ENCODE measurements around the gene RYR3. TPM values are rescaled to one million over a fixed set of nuclear protein-coding genes. Genes with fewer than 3 reads are reported as not detected.

RYR3 gene
- total RNA-seq, 4 donors from 2014 or later = 0.65 to 7.5 (median 2.6) TPM

DNA sequence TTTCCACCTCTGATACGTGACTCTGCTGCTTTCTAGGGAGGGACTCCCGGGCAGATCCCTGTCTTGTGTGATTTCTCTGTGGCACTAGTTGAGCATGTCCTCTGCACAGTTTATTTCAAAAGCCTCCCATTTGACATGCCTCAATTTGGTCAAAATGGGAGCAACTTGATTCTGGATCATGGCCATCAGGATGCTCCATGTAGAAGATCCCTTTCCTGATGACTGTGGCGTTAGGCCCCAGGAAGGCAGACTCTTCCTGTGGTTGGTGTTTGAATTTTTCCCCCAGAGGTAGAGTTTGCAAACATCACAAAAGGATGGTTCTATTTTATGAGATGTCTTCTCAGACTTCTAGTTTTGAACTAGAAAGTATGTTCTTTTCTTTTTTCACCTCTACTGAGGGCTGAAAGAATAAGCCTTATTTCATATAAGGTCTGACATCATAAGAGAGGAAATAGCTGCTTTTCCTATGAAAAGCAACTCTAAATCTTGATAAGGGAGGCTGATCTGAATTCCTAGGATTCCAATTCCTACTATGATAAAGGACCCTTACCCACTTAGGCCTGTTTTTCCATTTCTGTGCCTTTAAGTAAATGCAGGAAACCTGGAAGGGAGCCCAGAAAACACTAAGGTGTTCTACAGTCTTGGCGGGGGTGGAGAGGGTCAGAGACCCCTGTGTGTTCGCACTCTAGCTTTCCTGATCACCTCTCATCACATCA lies 413.7 kb downstream of the RYR3 start:
- ATAC-seq (ENCODE audit: low FRiP score) = no peak
- no peak for DNase-seq (ENCODE audit: low spot score)
- TF ChIP-seq, protein P1, sequence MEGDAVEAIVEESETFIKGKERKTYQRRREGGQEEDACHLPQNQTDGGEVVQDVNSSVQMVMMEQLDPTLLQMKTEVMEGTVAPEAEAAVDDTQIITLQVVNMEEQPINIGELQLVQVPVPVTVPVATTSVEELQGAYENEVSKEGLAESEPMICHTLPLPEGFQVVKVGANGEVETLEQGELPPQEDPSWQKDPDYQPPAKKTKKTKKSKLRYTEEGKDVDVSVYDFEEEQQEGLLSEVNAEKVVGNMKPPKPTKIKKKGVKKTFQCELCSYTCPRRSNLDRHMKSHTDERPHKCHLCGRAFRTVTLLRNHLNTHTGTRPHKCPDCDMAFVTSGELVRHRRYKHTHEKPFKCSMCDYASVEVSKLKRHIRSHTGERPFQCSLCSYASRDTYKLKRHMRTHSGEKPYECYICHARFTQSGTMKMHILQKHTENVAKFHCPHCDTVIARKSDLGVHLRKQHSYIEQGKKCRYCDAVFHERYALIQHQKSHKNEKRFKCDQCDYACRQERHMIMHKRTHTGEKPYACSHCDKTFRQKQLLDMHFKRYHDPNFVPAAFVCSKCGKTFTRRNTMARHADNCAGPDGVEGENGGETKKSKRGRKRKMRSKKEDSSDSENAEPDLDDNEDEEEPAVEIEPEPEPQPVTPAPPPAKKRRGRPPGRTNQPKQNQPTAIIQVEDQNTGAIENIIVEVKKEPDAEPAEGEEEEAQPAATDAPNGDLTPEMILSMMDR (IDR thresholded peaks at IDR 0.05) = no peak

DNA sequence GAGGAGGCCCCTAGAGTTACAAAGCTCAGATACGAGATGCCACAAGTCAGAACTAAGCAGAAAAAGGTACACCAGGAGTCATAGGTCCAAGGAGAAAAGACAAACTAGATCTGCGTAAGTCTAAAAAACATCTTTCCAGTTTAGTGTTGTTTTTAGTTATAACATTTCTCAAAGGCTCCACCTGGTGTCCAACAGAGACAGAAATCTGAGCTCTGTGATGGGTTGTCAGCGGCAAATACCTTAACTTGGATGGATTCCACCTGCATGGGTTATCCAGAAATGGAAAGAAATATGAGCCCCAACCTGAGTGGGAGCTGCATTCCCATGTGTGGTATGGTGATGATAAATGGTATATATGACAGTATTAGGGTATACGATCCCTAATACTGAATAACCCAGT lies 418.9 kb downstream of the RYR3 start:
- TF ChIP-seq, protein P1 (IDR thresholded peaks at IDR 0.05) = no peak
- ATAC-seq (ENCODE audit: low FRiP score) = no peak
- no peak for DNase-seq (ENCODE audit: low spot score)

DNA sequence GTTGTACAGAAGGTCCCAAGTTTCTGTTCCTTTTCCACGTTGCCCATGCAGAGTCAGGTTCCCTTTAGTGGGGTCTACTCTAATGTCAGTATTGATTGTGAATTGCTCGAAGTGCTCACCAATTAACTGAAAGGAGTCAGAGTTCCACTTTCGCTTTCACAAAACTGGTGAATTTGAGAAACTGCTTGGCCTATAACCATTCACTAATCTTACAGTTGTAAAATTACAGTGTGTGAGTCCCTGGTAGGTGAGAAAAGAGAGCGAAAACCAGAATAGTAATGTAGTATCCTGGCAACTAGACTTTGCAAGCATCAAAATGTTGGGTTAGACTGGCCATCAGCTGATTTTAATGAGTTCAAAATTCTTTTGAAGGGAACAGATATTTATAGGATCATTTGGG lies 420.0 kb downstream of the RYR3 start:
- TF ChIP-seq, protein P1 (IDR thresholded peaks at IDR 0.05) = no peak
- no peak for DNase-seq (ENCODE audit: low spot score)
- ATAC-seq (ENCODE audit: low FRiP score) = no peak

DNA sequence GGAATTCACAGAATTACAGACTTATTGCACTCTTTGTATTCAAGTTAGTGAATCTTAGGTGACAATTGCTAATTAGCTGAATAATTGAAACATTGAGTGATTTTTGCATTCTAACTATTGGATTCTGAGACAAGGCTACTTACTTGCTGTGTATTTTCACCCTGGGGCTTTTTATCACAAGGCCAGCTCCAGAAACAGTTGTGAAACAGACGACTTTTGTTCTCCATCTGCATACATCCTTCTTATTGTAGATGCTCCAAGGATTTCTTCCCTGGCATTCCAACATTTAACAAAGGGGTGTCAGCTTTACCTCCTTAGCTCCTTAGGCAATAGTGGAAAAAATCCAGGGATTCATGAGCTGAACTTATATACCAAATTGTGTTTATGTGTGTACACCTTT lies 424.4 kb downstream of the RYR3 start:
- TF ChIP-seq, protein P1 (IDR thresholded peaks at IDR 0.05) = no peak
- no peak for ATAC-seq (ENCODE audit: low FRiP score)
- DNase-seq (ENCODE audit: low spot score) = no peak

DNA sequence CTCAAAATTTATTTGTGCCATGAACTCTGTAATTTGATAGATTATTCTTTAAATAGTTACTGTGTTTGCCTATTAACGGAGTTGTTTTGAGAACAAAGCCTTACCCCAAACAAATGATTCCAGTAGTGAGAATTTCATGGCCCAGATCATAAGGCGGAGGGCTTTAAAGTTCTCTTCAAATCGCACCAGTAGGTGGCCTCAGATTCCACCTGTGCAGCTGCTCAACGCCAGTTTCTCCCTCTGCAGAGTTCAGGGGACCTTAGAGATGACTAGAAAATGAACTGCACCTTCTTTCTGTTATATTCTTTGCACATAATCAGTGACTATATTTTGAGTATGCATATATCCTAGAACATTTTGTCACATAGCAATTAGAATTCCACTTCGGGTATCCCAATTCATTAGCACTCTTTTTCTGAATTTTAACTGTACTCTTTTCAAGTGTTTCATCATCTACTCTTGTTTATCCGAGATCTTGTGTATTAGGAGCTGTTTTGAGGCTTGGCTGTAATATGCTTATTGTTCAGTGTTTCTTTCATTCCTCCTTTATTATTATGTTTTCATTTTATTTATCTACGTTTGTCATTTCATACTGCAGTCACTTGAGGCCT lies 425.0 kb downstream of the RYR3 start:
- ATAC-seq (ENCODE audit: low FRiP score) (no peak), DNase-seq (ENCODE audit: low spot score) (no peak)
- TF ChIP-seq, protein P1 (IDR thresholded peaks at IDR 0.05) = no peak

DNA sequence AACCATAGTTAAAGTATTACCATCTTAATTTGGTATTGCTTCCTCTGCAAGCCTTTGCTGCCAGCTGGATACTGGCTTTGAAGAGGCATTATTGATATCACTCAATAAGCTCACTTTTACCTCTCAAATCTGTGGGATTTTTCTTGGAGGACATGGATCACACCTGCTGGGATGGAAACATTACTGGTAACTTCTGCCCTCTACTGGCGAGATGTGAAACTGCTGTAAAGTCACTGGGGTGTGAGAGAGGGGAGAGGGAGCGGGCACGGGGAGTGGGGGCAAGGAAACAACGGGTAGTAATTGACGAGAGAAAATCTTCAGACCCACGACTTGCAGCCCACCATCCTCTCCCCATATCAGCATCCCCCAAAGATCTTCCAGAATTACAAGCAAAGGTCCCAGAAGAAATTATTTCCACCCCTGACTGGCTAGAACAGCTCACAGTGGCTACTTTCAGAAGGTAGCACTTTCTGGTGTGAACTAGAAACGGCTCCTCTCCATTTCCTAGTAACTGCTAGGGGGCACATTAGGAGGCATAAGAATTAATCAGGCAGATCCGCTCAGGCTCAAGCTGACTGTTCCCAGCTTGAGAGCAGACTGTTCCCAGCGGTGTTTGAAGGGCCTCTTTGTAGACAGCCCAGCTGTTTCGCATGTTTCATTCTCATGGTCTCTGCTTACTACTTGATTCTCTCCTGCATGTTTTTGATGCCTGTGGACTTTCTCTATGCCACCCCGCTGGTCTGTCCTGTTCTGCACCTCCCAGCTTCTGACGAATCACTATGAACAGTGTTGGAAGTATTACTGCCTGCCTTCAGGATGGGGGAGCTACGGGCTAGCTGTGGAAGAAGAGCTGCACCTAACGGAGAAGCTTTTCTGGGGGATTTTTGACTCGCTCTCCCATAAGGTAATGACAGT lies 427.2 kb downstream of the RYR3 start:
- DNase-seq (ENCODE audit: low spot score) (no peak), ATAC-seq (ENCODE audit: low FRiP score) (no peak)
- TF ChIP-seq, protein P1 (IDR thresholded peaks at IDR 0.05) = no peak
